A204.1 (cell line): Measurements from ENCODE around the gene DEDD2.

Source experiments
- FAIRE-seq: peaks from 2 replicates; lab custom pipeline; 2012; peaks lifted over from hg19 to GRCh38; lab: Jason Lieb, UNC

DEDD2 gene

GRCh38 chr19:42170715-42171114, 46.8 kb downstream of the DEDD2 start:
- FAIRE-seq = no peak

DNA sequence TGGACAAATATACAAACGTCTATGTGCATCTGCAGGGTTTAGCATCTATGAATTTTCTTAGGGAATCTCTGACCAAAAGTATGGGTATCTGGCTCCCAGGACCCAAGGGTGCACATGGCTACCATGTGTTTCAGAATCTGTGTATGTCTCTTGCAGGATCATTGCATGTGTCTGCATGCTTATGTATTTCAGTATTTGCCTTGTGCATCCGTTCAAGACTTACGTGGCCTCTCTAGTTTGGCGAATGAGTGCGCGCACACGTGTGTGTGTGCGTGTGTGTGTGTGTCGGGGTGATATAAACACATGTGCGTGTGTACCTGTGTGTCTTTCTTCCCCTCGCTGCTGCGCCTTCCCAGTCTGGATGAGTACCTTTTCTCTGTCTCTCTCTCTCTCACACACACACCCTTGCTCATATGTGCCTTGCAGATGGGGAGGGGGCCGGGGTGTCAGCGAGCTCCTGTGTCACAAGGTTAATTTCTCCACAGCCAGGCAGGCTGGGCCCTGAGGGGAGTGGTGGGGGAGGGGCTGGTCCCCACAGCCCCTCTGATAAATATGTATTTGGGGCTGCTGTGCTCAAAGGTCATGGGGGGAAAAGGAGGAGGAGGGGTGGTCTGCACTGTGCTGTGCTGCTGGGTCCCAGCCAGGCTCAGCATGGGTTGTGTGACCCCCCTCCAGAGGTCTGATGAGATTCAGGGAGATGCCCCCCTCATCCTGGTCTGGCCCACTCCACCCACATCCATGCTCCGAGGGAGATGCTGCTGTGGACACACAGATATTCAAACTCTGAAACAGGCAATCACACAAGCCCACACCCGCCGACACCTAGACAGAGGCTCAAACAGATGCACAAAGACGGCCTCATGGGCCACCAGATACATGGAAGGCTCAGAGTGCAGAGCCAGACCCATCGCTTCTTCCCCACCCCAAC, 47.7 kb downstream of the DEDD2 start:
- no peak for FAIRE-seq

GRCh38 chr19:42168206-42168605, 49.3 kb downstream of the DEDD2 start:
- no peak for FAIRE-seq

GRCh38 chr19:42166316-42166715, 51.2 kb downstream of the DEDD2 start:
- no peak for FAIRE-seq

DNA sequence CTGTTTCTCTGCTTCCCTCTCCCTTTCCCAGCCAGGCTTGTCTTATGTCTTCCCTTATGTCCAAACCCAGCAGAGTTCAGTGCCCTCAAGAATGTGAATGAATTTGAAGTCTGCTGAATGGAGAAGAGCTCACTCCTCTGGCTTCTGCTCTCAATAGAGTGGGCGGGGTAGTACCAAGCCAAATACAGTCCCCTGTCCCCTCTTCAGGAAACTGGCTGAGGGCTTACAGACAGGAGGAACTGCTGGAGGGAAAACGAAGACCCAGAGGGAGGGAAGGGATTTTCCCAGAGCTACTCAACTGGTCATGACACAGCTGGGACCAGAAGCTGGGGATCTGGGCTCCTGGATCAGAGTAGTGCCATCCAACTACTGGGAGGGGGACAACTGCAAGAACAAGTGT, 52.3 kb downstream of the DEDD2 start:
- no peak for FAIRE-seq

DNA sequence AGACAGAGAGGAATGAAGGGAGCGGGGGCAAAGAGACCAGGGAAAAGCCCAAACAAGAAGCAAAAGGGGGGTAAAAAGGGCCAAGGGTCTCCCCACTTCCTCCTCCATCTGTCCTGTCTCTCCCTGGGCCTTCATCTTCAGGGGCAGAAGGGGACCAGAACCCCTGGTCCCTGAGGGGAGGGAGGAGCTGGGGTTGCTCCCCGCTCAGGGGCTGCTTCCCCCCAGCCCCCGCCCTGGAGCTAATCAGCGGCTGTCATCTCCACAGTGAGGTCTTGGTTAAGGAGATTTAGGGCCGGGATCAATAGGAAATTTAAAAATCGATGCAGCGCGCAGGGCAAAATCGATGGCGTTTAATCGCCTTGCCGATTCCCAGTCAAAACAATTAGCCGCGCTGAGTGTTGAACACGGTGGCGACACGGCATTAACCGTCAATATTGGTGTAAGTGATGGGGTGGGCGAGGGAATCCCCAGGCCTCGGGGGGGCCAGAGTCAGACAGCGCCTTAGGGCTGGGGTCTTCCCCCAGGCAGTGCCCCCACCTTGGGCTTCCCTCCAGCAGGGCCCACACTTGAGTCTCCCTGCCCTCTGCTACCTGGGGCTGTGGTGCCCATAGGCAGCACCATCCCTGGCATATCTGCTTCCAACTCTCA, 55.7 kb downstream of the DEDD2 start:
- FAIRE-seq = no peak

DNA sequence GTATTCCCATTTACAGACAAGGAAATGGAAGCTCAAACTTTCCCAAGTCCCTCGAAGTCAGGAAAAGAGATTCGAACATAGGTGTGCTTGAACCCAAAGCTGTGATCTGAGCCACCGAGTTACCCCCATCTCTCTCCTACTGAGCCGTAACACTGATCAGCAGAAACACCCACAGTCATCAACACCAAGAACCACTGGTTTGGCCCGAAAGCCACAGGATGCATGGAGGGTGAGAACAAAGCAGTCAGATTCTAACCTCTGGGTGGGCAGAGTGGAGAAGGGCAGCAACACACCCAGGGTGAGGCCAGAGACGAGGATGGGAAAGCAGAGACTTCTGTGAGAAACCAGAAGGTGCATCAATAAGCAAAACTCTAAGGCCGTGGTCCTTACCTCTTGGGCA, 57.5 kb downstream of the DEDD2 start:
- no peak for FAIRE-seq

DNA sequence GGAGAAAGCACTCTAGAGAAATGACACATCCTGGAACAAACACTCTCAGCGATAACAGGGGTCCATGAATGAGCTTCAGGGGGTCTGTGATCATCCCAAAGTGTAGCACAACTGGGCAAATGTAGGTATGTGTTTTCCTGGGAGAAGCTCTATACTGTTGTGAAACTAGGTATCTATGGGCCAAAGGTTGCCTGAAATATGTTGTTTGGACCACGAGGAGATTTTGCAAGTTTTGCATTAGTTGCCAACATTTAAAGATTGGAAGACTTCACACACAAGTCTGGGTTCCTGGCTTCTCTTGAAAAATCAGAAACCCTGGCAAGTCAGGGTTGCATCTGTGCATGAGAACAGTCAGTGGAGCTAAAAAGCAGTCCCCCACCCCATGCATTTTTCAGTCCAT, 58.6 kb downstream of the DEDD2 start:
- no peak for FAIRE-seq

DNA sequence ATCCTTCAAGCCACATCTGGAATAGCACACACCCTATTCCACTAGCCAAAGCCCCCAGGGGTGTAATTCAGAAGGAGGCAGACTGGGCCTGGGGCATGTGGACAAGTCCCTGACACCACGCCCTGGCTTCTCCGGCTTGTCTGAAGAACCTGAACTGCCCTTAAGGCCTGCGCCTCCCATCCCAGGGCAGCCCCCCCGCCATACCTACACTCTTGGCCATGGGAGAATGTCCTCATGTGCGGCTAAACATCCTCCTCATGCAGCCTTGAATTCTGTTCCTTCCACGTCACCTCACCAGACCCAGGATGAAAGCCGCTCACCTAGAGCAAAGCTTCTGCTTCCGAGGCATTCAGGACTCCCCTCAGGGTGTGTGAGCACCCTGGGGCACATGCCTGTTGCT, 60.9 kb downstream of the DEDD2 start:
- FAIRE-seq = no peak

DNA sequence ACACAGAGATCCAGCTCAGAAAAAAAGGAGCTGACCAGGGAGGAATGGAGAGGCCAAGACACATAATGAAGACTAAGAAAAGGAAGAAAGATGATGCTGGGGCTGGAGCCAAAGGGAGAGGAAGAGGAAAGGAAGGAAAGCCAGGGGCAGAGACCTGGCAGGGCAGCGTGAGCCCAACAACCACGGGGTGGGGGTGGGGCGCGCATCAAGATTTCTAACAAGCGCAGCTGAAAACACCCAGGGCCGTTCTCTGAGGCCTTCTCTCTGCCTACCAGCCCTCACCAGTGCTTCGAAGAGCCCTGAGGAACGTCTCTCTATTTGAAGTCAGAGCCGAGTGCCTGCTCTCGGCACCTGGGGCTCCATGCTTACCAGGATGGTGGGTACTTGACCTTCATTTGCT, 61.7 kb downstream of the DEDD2 start:
- FAIRE-seq = no peak

DNA sequence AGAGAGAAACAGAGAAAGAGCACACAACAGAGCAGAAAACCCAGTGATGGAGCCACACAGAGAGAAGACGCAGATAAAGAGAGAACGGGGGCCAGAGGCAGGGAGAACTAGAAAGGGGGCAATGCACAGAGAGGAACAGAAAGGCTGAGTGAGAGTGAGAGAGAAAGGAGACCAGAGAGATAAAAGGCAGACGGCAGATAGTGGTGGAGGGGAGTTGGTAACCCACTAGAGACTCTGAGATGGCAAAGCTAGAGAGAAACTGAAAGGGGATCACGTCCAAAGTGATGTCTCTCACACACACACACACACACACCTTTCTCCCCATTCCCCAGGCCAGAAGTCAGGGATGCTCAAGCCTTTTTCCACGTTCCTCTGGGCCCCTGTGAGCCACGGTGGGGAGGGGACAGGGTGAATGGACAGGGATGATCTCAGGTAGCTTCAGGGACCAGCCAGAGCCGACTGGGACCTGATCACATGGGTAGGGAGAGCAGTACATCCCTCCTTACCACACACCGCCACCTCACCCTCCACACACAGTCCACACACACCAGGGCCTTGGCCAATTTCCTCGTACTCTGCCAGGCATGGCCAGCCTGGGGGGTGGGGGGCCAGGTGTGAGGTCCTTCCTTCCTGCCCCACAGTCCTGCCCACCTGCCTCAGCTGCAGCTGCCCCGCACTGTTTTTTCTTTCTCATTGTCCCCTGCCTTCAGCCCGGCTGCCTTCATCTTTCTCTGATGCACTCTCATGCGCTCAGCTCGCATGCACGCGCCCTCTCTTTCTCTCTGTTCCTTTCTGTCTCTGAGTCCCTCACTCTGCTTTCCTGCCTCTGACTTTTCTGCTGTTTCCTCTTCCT, 62.8 kb downstream of the DEDD2 start:
- no peak for FAIRE-seq

GRCh38 chr19:42153672-42154433, 63.6 kb downstream of the DEDD2 start:
- FAIRE-seq = no peak

- FAIRE-seq = no peak
These were observed 64.4 kb downstream of the DEDD2 start for GRCh38 chr19:42152910-42153671.

DNA sequence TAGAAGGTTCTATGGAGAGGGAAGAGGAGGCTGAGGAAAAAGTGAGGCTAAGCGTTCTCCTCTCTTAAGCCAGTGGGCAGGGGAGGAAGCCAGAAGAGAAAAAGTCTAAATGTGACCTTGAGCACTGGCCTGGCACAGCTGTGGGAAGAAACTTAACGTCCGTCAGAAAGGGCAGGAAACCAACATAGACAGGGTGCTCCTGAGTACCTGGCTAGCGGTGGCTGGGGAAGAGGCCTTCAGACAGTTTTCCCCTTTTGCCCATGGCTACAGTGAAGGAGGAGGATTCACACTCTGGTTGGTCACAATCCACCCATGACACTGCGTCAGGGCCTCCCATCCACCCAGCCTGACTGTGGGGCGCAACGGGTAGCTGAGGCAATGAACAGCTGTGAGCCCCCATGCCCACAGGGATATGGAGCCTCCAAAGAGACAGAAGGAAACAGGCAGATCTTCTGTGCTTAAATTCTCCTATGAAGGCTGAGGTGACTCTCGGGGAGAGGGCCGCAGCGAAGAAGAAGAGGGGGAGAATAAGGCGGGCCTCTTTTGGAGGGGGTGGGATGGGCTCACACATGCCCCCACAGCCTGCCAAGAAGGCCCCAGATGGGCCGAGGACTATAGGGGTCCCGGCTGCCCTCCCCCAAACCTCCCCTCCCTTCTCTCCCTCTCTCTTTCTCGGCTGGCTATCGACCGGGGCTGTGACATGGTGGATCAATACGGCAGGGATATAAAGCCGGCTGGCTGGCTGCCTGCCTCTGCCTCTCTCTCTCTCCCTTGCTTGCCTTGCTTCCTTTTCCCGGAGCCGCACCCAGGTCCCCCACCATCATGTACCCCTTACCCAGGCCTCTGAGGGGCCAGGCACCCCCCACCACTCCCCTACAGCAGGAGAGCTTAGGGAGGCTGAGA, 65.4 kb downstream of the DEDD2 start:
- no peak for FAIRE-seq

DNA sequence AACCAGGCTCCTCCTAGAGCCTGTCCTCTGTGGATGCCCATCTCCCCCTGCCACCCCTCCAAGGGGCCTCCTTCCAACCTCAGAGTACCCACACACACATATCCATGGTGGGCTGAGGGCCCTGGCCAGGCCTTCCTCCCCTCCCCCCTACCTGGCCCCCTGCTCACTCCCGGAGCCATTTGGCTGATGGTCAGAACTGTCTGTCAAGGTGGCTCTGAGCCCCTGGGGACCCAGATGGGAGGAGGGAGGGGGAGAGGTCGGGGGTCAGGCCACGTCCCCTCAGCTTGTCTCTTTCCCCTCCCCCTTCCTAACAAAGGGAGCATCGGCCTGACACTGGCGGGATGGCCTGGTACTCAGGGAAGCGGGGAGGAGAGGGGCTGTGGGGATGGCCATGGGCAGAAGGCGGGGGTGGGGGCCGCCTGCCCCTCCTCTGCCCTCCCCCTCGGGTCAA, 66.5 kb downstream of the DEDD2 start:
- FAIRE-seq = no peak

GRCh38 chr19:42150364-42150763, 67.1 kb downstream of the DEDD2 start:
- FAIRE-seq = no peak

- no peak for FAIRE-seq
These were observed 67.9 kb downstream of the DEDD2 start for GRCh38 chr19:42149447-42150202.
